CD4-positive, CD25-positive, alpha-beta regulatory T cell (primary cell): ENCODE measurements around the gene SNX12. TPM values are rescaled to one million over a fixed set of nuclear protein-coding genes. Genes with fewer than 3 reads are reported as not detected.

ENCODE experiments used
- ATAC-seq, 2 donors: fragments of 150-1000 bp; cut with Tn5 transposase; one replicate each; pipeline ENCODE4 v1.10.0; 2021; ENCODE audit warnings: low read depth in 2 of 2, moderate number of reproducible peaks in 2 of 2, moderate library complexity in 1 of 2
- DNase-seq, 3 donors: peaks; one replicate each; pipeline versions ENCODE4 v3.0.0 to v3.0.0-alpha.2; 2012 to 2022; ENCODE audit warnings: mixed read lengths in 1 of 3
- H3K27ac ChIP-seq: one replicate; pipeline ENCODE4 v1.7.0; 2013; ENCODE audit warnings: mild to moderate bottlenecking, low read length; ENCODE audit not compliant: insufficient read depth, poor library complexity, severe bottlenecking
- H3K27me3 ChIP-seq: one replicate; pipeline ENCODE4 v1.7.0; 2013; ENCODE audit warnings: low read length; ENCODE audit not compliant: control insufficient read depth, insufficient read depth
- H3K36me3 ChIP-seq: one replicate; pipeline ENCODE4 v1.7.0; 2013; ENCODE audit warnings: mild to moderate bottlenecking, low read length, moderate library complexity; ENCODE audit not compliant: control insufficient read depth, insufficient read depth
- H3K4me1 ChIP-seq: 2 replicates; pipeline ENCODE4 v1.7.0; 2013; ENCODE audit warnings: mild to moderate bottlenecking, low read length; ENCODE audit not compliant: insufficient read depth, control insufficient read depth, poor library complexity, severe bottlenecking
- H3K4me3 ChIP-seq: one replicate; pipeline ENCODE4 v1.7.0; 2013; ENCODE audit warnings: low read depth, mild to moderate bottlenecking, low read length, moderate library complexity
- H3K9me3 ChIP-seq, 2 experiments: 1 replicate in 1 of 2; 2 replicates in 1 of 2; pipeline ENCODE4 v1.7.0; 2013; ENCODE audit warnings: low read length in 2 of 2, mild to moderate bottlenecking in 1 of 2, moderate library complexity in 1 of 2; ENCODE audit not compliant: control insufficient read depth in 2 of 2
- H3K27ac Mint-ChIP-seq, 3 donors: one replicate each; pipeline ENCODE4 v1.8.0; 2020 to 2022; ENCODE audit warnings: mild to moderate bottlenecking in 3 of 3, mixed read lengths in 3 of 3, moderate library complexity in 2 of 3
- H3K27me3 Mint-ChIP-seq: one replicate; pipeline ENCODE4 v1.8.0; 2022; ENCODE audit warnings: mild to moderate bottlenecking, mixed read lengths
- H3K36me3 Mint-ChIP-seq: one replicate; pipeline ENCODE4 v1.8.0; 2020; ENCODE audit warnings: mixed read lengths
- H3K4me1 Mint-ChIP-seq, 4 donors: one replicate each; pipeline ENCODE4 v1.8.0; 2020 to 2022; ENCODE audit warnings: mixed read lengths in 4 of 4, mild to moderate bottlenecking in 1 of 4
- H3K4me3 Mint-ChIP-seq, 4 donors: one replicate each; pipeline ENCODE4 v1.8.0; 2020 to 2022; ENCODE audit warnings: mild to moderate bottlenecking in 4 of 4, mixed read lengths in 4 of 4, moderate library complexity in 3 of 4
- H3K9me3 Mint-ChIP-seq, 7 donors: one replicate each; pipeline ENCODE4 v1.8.0; 2020 to 2022; ENCODE audit warnings: mixed read lengths in 7 of 7, mild to moderate bottlenecking in 3 of 7, moderate library complexity in 2 of 7
- polyA plus RNA-seq, 4 donors: library from polyadenylated mRNA; unstranded; fragments of 300-500 nt; fragmentation: Illumina TruSeq; gene quantifications; one replicate each; pipeline ENCODE4 v1.2.3, GENCODE V29; 2021
- total RNA-seq: library from RNA; stranded (reverse); gene quantifications from one replicate; pipeline ENCODE4 v1.2.3, GENCODE V29; 2022

SNX12 gene
- total RNA-seq = 29.5 TPM
- 1 to 10 TPM; 4.0 to 9.2 (median 5.8) TPM for polyA plus RNA-seq

DNA sequence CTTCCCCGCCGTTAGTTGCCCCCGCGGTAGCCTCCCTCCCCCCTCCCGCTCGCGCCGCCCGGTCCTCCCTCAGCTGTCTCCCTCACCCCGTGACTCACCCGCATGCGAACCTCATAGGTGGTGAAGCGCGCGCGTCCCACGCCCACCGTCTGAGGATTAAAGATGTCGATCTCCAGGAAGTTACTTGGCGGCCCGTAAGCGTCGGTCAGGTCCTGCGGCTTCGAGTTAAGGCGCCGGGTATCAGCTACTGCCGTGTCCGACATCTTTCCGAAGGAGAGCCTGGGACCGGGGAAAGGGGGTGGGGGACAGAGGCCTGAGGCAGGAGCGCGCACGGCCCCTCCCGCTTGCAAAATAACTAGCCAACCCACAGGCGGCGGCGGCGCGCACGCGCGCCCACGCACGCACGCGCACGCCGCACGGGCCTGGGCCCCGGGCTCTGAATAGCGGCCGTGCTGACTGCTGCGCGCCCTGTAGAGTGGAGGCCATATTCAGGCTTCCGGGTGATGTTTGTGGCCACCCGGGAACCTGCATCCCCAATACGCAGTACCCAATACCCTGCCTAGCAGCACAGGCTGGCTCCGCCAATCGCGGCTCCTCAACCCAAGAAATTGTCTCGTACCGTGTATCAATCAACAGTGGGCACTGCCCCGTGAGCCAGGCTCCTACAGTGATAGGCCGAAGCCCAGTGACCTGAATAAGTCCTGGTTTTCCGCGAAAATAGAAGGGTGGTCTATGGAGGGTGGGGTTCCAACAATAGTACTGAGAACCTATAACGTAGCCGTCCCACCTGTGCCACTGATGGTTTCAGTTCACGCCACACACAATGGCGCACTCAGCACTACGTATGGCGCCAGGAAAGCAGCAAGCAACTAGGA is at the start of gene SNX12:
TSS of gene SNX12 (minus strand) at position 291 of the 875 bp plus-strand sequence. CDS start at position 263, 28 bp downstream.
- Histone ChIP-seq H3K27ac (peak within 1 kb of the TSS; percentile 88), H3K27me3 (peaks cover under 1% of the 10 kb centered on the region), H3K4me3 (peak within 1 kb of the TSS; percentile 90), H3K4me1 (peaks cover 13% of the 10 kb centered on the region), H3K9me3 (no peaks in the 10 kb centered on the region), H3K36me3 (no peaks in the 10 kb centered on the region)
- ATAC-seq = peak; percentile 95 to 96
- DNase-seq = peak; percentile 80 to 95 (median 90)
- Mint-ChIP-seq H3K27me3 (peaks cover 21% of the 10 kb centered on the region), H3K27ac (peak within 1 kb of the TSS; percentile 88 to 98 (median 91)), H3K4me1 (peaks cover 9 to 26% (median 16%) of the 10 kb centered on the region in 4 donors), H3K4me3 (peak within 1 kb of the TSS; percentile 90 to 98 (median 94)), H3K36me3 (no peaks in the 10 kb centered on the region), H3K9me3 (peaks cover 0 to 3% (median 0%) of the 10 kb centered on the region in 7 donors)

DNA sequence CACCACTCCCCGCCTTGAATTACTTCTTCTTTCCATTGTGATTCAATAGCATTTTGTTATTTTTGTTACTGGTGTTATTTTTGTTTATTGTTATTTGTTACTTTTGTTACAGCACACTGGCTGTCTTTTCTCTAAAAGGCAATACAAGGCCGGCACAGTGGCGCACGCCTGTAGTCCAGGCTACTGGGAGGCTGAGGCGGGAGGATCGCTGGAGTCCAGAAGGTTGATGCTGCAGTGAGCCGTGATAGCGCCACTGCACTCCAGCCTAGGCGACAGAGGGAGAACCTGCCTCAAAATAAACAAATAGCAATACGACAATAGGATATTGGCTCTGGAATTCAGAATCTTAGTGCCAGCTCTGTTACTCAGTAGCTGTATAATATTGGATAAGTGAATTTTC is 49.2 kb upstream of the SNX12 start:
- Mint-ChIP-seq H3K27ac (peak overlapping the region in 2 of 3 donors; percentile 40 to 95), H3K27me3 (no peaks in the 10 kb centered on the region), H3K9me3 (no peaks in the 10 kb centered on the region), H3K4me3 (peak overlapping the region in 1 of 4 donors; percentile 94), H3K4me1 (peaks cover 0 to 48% (median 8%) of the 10 kb centered on the region in 4 donors), H3K36me3 (peaks cover 7% of the 10 kb centered on the region)
- Histone ChIP-seq H3K27ac (peak overlapping the region; percentile 84), H3K9me3 (no peaks in the 10 kb centered on the region), H3K4me3 (peak overlapping the region; percentile 75), H3K4me1 (peaks cover 35% of the 10 kb centered on the region), H3K36me3 (peaks cover 14% of the 10 kb centered on the region), H3K27me3 (no peaks in the 10 kb centered on the region)
- DNase-seq (no peak), ATAC-seq (no peak)

DNA sequence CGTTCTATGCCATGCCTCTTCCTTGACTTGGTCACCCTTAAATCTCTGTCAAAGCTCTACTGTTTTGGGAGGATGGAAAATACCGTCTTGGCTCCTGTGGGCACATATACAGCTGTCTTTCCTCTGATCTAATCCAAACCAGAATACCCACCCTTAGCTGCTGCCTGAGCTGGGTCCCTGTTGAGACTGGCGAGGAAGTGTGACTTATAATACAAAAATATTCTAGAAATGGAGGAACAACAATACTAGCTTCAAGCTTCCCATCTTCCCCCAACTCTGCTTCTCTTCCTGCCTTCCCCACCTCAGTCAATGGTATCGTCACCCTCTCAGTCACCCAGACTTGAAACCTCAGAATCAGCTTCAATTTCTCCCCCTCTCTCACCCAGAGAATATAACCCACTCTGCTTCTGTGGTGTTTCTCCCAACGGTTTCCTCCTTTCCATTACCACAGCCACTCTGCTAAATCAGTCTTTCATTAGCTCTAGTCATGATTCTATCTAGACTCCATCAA is 43.8 kb upstream of the SNX12 start:
- no peaks in the 10 kb centered on the region for H3K9me3 ChIP-seq
- Mint-ChIP-seq H3K27me3 (no peaks in the 10 kb centered on the region), H3K4me3 (peak overlapping the region; percentile 89 to 98 (median 93)), H3K36me3 (peaks cover 36% of the 10 kb centered on the region), H3K9me3 (no peaks in the 10 kb centered on the region), H3K4me1 (peaks cover 0 to 67% (median 12%) of the 10 kb centered on the region in 4 donors), H3K27ac (peak overlapping the region; percentile 98 to 100 (median 99))
- peaks cover 15% of the 10 kb centered on the region for H3K36me3 ChIP-seq
- peak overlapping the region; percentile 96 for H3K4me3 ChIP-seq
- H3K4me1 ChIP-seq = peaks cover 57% of the 10 kb centered on the region
- peak overlapping the region; percentile 99 for H3K27ac ChIP-seq
- ATAC-seq (peak; percentile 1 to 12), DNase-seq (peak in 1 of 3 donors; percentile 47)
- H3K27me3 ChIP-seq = no peaks in the 10 kb centered on the region

DNA sequence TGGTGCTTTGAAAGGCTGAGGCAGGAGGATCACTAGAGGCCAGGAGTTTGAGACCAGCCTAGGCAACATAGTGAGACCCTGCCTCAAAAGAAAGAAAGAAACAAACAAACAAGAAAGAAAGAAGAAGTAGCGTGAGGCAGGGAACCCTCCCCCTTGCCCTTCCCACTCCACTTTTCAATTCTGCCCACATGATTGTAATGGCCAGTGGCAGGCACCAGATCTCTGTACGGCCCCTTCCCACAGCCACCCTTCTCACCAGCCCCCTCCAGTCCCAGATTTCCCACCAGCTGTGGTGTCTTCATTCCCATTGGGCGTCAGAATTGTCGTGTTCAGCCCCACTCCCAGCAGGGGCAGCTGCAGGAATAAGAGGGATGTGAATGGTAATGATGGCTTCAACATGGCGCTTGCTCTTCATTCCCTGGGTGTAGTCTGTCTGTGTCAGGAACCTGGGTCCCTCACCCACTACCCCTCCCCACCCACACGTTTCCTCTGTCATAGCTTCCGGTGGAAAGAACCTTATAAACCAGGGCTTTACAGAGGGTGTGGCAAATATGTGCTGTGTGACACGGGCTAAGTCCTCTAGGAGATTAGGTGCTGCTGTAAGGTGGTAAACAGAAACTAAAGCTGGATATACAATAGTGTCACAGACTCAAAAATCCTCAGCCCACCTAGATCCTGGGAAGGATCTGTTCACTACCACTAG is 43.2 kb upstream of the SNX12 start, which contains the start of gene IL2RG:
TSS of gene IL2RG (minus strand) at position 437 of the 703 bp plus-strand sequence. CDS start at position 399, 38 bp downstream.
- H3K4me1 Mint-ChIP-seq = peaks cover 0 to 72% (median 14%) of the 10 kb centered on the region in 4 donors
- H3K27me3 Mint-ChIP-seq = no peaks in the 10 kb centered on the region
- H3K27ac Mint-ChIP-seq = peak within 1 kb of the TSS; percentile 98 to 100 (median 99)
- DNase-seq (peak; percentile 77 to 95 (median 90)), ATAC-seq (peak; percentile 93 to 96)
- peak within 1 kb of the TSS; percentile 89 to 98 (median 93) for H3K4me3 Mint-ChIP-seq
- H3K9me3 Mint-ChIP-seq = no peaks in the 10 kb centered on the region
- no peaks in the 10 kb centered on the region for H3K9me3 ChIP-seq
- peaks cover 64% of the 10 kb centered on the region for H3K4me1 ChIP-seq
- H3K4me3 ChIP-seq = peak within 1 kb of the TSS; percentile 96
- peaks cover 40% of the 10 kb centered on the region for H3K36me3 Mint-ChIP-seq
- peak within 1 kb of the TSS; percentile 99 for H3K27ac ChIP-seq
- no peaks in the 10 kb centered on the region for H3K27me3 ChIP-seq
- peaks cover 15% of the 10 kb centered on the region for H3K36me3 ChIP-seq

DNA sequence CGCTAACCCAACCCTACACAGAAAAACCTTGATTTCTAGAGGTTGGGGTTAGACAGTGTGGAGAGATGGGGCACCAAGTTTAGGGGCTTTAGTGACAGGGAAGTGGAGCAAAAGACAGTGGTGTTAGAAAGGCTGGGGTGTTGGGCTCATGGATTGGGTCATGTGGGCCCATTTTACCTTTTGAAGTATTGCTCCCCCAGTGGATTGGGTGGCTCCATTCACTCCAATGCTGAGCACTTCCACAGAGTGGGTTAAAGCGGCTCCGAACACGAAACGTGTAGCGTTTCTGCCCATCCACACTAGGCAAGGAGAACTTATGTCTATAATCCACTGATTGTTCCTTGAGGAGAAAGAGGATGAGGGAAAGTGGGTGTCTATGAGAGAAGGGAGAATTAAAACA is 40.9 kb upstream of the SNX12 start:
- Mint-ChIP-seq H3K4me3 (peak overlapping the region; percentile 89 to 98 (median 93)), H3K4me1 (peaks cover 0 to 89% (median 28%) of the 10 kb centered on the region in 4 donors), H3K9me3 (no peaks in the 10 kb centered on the region), H3K36me3 (peaks cover 47% of the 10 kb centered on the region), H3K27ac (peak overlapping the region; percentile 91 to 100 (median 99)), H3K27me3 (no peaks in the 10 kb centered on the region)
- no peaks in the 10 kb centered on the region for H3K27me3 ChIP-seq
- DNase-seq (peak in 2 of 3 donors; percentile 39 to 44), ATAC-seq (no peak)
- peak overlapping the region; percentile 99 for H3K27ac ChIP-seq
- no peaks in the 10 kb centered on the region for H3K9me3 ChIP-seq
- H3K4me1 ChIP-seq = peaks cover 87% of the 10 kb centered on the region
- H3K4me3 ChIP-seq = peak overlapping the region; percentile 96
- peaks cover 15% of the 10 kb centered on the region for H3K36me3 ChIP-seq

DNA sequence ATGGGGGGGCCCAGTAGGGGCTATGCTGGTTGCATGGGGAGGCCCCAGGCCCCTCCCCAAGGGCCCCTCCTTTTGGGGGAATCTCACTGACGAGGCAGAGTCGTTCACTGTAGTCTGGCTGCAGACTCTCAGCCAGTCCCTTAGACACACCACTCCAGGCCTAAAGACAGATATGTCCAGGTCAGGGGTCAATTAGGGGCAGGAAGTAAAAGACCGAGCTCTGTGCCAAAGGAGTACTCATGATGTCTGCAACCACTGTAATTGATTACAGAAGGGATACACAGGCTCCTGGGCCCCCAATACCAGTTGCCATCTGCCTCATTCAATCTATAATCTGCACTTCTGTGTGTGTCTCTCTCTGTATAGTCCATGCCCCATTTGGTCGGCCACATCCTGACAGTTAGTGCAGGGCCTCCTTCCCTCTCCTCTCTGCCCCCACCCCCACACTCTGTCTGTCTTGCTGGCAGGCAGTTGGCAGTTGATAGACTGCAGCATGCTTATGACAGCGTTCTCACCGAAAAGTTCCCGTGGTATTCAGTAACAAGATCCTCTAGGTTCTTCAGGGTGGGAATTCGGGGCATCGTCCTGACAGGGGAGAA is 39.7 kb upstream of the SNX12 start:
- Histone ChIP-seq H3K36me3 (peaks cover 15% of the 10 kb centered on the region), H3K4me3 (peak overlapping the region; percentile 96), H3K9me3 (no peaks in the 10 kb centered on the region), H3K27ac (peak overlapping the region; percentile 99), H3K4me1 (peaks cover 87% of the 10 kb centered on the region), H3K27me3 (no peaks in the 10 kb centered on the region)
- peak; percentile 30 to 44 for ATAC-seq
- Mint-ChIP-seq H3K27me3 (no peaks in the 10 kb centered on the region), H3K4me1 (peaks cover 0 to 93% (median 34%) of the 10 kb centered on the region in 4 donors), H3K4me3 (peak overlapping the region; percentile 89 to 98 (median 93)), H3K9me3 (no peaks in the 10 kb centered on the region), H3K27ac (peak overlapping the region; percentile 91 to 100 (median 99)), H3K36me3 (peaks cover 47% of the 10 kb centered on the region)
- peak in 2 of 3 donors; percentile 43 to 79 for DNase-seq

DNA sequence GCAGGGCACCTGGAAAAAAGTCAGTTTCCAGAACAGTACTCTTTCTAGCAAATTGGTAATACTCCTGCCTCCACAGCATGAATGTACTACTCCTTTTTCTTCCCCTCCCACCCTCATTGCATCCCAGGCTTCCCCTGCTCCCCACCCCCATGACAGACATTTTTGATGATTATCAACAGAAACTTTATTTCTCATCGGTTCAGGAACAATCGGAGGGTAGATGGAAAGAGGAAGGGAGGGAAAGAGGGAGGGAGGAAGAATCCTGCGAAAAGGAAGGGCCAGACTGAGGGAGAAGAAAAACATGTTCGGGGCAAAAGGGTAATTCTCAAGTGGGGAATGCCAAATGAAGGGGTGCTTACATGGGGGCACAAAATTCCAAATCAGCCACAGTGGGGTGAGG is 39.1 kb upstream of the SNX12 start:
- Mint-ChIP-seq H3K27ac (peak overlapping the region in 2 of 3 donors; percentile 99 to 100), H3K36me3 (peaks cover 47% of the 10 kb centered on the region), H3K27me3 (no peaks in the 10 kb centered on the region), H3K4me1 (peaks cover 0 to 93% (median 34%) of the 10 kb centered on the region in 4 donors), H3K9me3 (no peaks in the 10 kb centered on the region), H3K4me3 (peak overlapping the region; percentile 89 to 98 (median 93))
- no peaks in the 10 kb centered on the region for H3K9me3 ChIP-seq
- peak overlapping the region; percentile 96 for H3K4me3 ChIP-seq
- H3K36me3 ChIP-seq = peaks cover 15% of the 10 kb centered on the region
- H3K27ac ChIP-seq = peak overlapping the region; percentile 99
- peaks cover 87% of the 10 kb centered on the region for H3K4me1 ChIP-seq
- H3K27me3 ChIP-seq = no peaks in the 10 kb centered on the region
- DNase-seq = no peak
- ATAC-seq = no peak
